ENCODE results near the gene MTRF1.

MTRF1 gene

GRCh38 chr13:41196011-41196410 is 67.4 kb downstream of the MTRF1 start:
- Histone ChIP-seq H3K4me2 (ENCODE audit: low read depth, low read length, poor library complexity, severe bottlenecking) (no peak overlapping the region), H3K36me3 (ENCODE audit: insufficient read depth, low read length) (no peaks in the 10 kb centered on the region), H3K4me1 (ENCODE audit: insufficient read depth, low read length, poor library complexity, severe bottlenecking) (peaks cover 19% of the 10 kb centered on the region), H3F3A (ENCODE audit: low read depth) (no peaks in the 10 kb centered on the region), H3K4me3 (ENCODE audit: low read length, poor library complexity, severe bottlenecking) (no peak overlapping the region), H2AFZ (ENCODE audit: low read length) (no peak overlapping the region; the same call in 1 of the 2 replicates), H3K9me3 (ENCODE audit: insufficient read depth, low read depth, low read length) (no peaks in the 10 kb centered on the region), H3K27me3 (ENCODE audit: insufficient read depth, low read length, poor library complexity, severe bottlenecking) (no peaks in the 10 kb centered on the region), H3K9ac (ENCODE audit: low read depth, low read length, poor library complexity, severe bottlenecking) (no peak overlapping the region), H4K20me1 (ENCODE audit: insufficient read depth, low read length, poor library complexity, severe bottlenecking) (no peaks in the 10 kb centered on the region), H3K79me2 (ENCODE audit: insufficient read depth, low read length) (peaks cover 15% of the 10 kb centered on the region; the same call in 1 of the 2 replicates), H3K9me2 (replicated peaks; ENCODE audit: low read depth, low read length) (no peaks in the 10 kb centered on the region)
- TF ChIP-seq EZH2phosphoT487 (IDR thresholded peaks at IDR 0.05; ENCODE audit: borderline replicate concordance): no peak
- no peak for TF ChIP-seq CTCF (conservative IDR thresholded peaks at IDR 0.05; ENCODE audit: low read length)

GRCh38 chr13:41193919-41194824 is 69.2 kb downstream of the MTRF1 start, which contains the start of gene KBTBD7:
Gene KBTBD7, minus strand, starts transcription at chr13:41194569. Its CDS starts 312 bp downstream, at chr13:41194257.
- H3F3A ChIP-seq (ENCODE audit: low read depth): no peaks in the 10 kb centered on the region
- no peaks in the 10 kb centered on the region for H3K27me3 ChIP-seq (ENCODE audit: insufficient read depth, low read length, poor library complexity, severe bottlenecking)
- peaks cover 15% of the 10 kb centered on the region; the same call in 1 of the 2 replicates for H3K79me2 ChIP-seq (ENCODE audit: insufficient read depth, low read length)
- peak within 1 kb of the TSS; percentile 80 for H3K4me3 ChIP-seq (ENCODE audit: low read length, poor library complexity, severe bottlenecking)
- peak within 1 kb of the TSS; percentile 79 for H3K9ac ChIP-seq (ENCODE audit: low read depth, low read length, poor library complexity, severe bottlenecking)
- peak within 1 kb of the TSS; percentile 82 for H2AFZ ChIP-seq (ENCODE audit: low read length)
- no peaks in the 10 kb centered on the region for H3K36me3 ChIP-seq (ENCODE audit: insufficient read depth, low read length)
- no peaks in the 10 kb centered on the region for H4K20me1 ChIP-seq (ENCODE audit: insufficient read depth, low read length, poor library complexity, severe bottlenecking)
- no peaks in the 10 kb centered on the region for H3K9me3 ChIP-seq (ENCODE audit: insufficient read depth, low read depth, low read length)
- H3K4me1 ChIP-seq (ENCODE audit: insufficient read depth, low read length, poor library complexity, severe bottlenecking): peaks cover 22% of the 10 kb centered on the region
- no peaks in the 10 kb centered on the region for H3K9me2 ChIP-seq (replicated peaks; ENCODE audit: low read depth, low read length)
- H3K4me2 ChIP-seq (ENCODE audit: low read depth, low read length, poor library complexity, severe bottlenecking): peak within 1 kb of the TSS; percentile 67
- TF ChIP-seq EZH2phosphoT487 (IDR thresholded peaks at IDR 0.05; ENCODE audit: borderline replicate concordance) (no peak), CTCF (conservative IDR thresholded peaks at IDR 0.05; ENCODE audit: low read length) (no peak)

GRCh38 chr13:41193469-41193868 is 69.9 kb downstream of the MTRF1 start:
- no peaks in the 10 kb centered on the region for H4K20me1 ChIP-seq (ENCODE audit: insufficient read depth, low read length, poor library complexity, severe bottlenecking)
- no peaks in the 10 kb centered on the region for H3F3A ChIP-seq (ENCODE audit: low read depth)
- peaks cover 15% of the 10 kb centered on the region; the same call in 1 of the 2 replicates for H3K79me2 ChIP-seq (ENCODE audit: insufficient read depth, low read length)
- peak overlapping the region; percentile 80 for H3K4me3 ChIP-seq (ENCODE audit: low read length, poor library complexity, severe bottlenecking)
- no peak overlapping the region; the same call in 1 of the 2 replicates for H2AFZ ChIP-seq (ENCODE audit: low read length)
- H3K9me2 ChIP-seq (replicated peaks; ENCODE audit: low read depth, low read length): no peaks in the 10 kb centered on the region
- peaks cover 22% of the 10 kb centered on the region for H3K4me1 ChIP-seq (ENCODE audit: insufficient read depth, low read length, poor library complexity, severe bottlenecking)
- H3K4me2 ChIP-seq (ENCODE audit: low read depth, low read length, poor library complexity, severe bottlenecking): peak overlapping the region; percentile 67
- H3K9me3 ChIP-seq (ENCODE audit: insufficient read depth, low read depth, low read length): no peaks in the 10 kb centered on the region
- no peak for TF ChIP-seq EZH2phosphoT487 (IDR thresholded peaks at IDR 0.05; ENCODE audit: borderline replicate concordance)
- TF ChIP-seq CTCF (conservative IDR thresholded peaks at IDR 0.05; ENCODE audit: low read length): no peak
- peak overlapping the region; percentile 79 for H3K9ac ChIP-seq (ENCODE audit: low read depth, low read length, poor library complexity, severe bottlenecking)
- H3K36me3 ChIP-seq (ENCODE audit: insufficient read depth, low read length): no peaks in the 10 kb centered on the region
- no peaks in the 10 kb centered on the region for H3K27me3 ChIP-seq (ENCODE audit: insufficient read depth, low read length, poor library complexity, severe bottlenecking)
